ENCODE results near the gene BOD1L1.
A peak's percentile ranks its signal among the peaks of the same experiment; 100 is the strongest.

BOD1L1 gene

GRCh38 chr4:13553081-13553480 is 74.4 kb downstream of the BOD1L1 start:
- DNase-seq, result no peak

GRCh38 chr4:13548984-13549546 is 78.5 kb downstream of the BOD1L1 start:
- peak; percentile 45 to 78 (median 65) for DNase-seq

GRCh38 chr4:13548059-13548983 is 79.2 kb downstream of the BOD1L1 start:
- DNase-seq, result no peak

GRCh38 chr4:13547485-13548041 is 80.0 kb downstream of the BOD1L1 start:
- peak in 2 of 5 donors; percentile 22 to 27 for DNase-seq

- DNase-seq, result peak in 1 of 5 donors; percentile 21
Observed at GRCh38 chr4:13546941-13547484, 80.5 kb downstream of the BOD1L1 start.

- no peak for DNase-seq
Observed at GRCh38 chr4:13546142-13546940, 81.2 kb downstream of the BOD1L1 start.

- DNase-seq, result no peak
Observed at GRCh38 chr4:13545394-13545808, 82.1 kb downstream of the BOD1L1 start.

- peak in 1 of 5 donors; percentile 48 for DNase-seq
Observed at GRCh38 chr4:13544606-13545393, 82.7 kb downstream of the BOD1L1 start.

- no peak for DNase-seq
Observed at GRCh38 chr4:13543839-13544605, 83.5 kb downstream of the BOD1L1 start, which contains the start of gene NKX3-2. Gene NKX3-2 (minus strand): TSS chr4:13544508. CDS start chr4:13544414, 94 bp downstream.

GRCh38 chr4:13543032-13543838 is 84.3 kb downstream of the BOD1L1 start:
- no peak for DNase-seq

GRCh38 chr4:13542577-13543031 is 84.9 kb downstream of the BOD1L1 start:
- no peak for DNase-seq

GRCh38 chr4:13541720-13542576 is 85.6 kb downstream of the BOD1L1 start:
- peak in 1 of 5 donors; percentile 30 for DNase-seq

GRCh38 chr4:13541176-13541604 is 86.3 kb downstream of the BOD1L1 start:
- DNase-seq, result no peak

GRCh38 chr4:13540446-13541175 is 86.9 kb downstream of the BOD1L1 start:
- no peak for DNase-seq

- DNase-seq, result no peak
Observed at GRCh38 chr4:13539619-13540445, 87.7 kb downstream of the BOD1L1 start.

- DNase-seq, result no peak
Observed at GRCh38 chr4:13539047-13539618, 88.4 kb downstream of the BOD1L1 start.

Data from T-helper 1 cell (primary cell).